ENCODE results near the gene DDX5. TPM values are rescaled to one million over a fixed set of nuclear protein-coding genes. Genes with fewer than 3 reads are reported as not detected.

The DDX5 gene
- total and polyA plus RNA-seq, 2 donors (not counting 3 experiments of a cell fraction or from before 2014, with no cell fraction given): 1,027 to 2,040 TPM

GRCh38 chr17:64507413-64507782 lies 1.3 kb upstream of the DDX5 start:
- H3K27ac ChIP-seq (ENCODE audit: insufficient read depth, low read depth, low read length): peak overlapping the region; percentile 98
- H4K20me1 ChIP-seq (replicated peaks; ENCODE audit: control insufficient read depth, extremely low read depth, insufficient read depth, low read length): peaks cover 21% of the 10 kb centered on the region
- peaks cover 18 to 29% of the 10 kb centered on the region in 2 experiments for H3K36me3 ChIP-seq (ENCODE audit: control insufficient read depth in 2 of 2, extremely low read depth in 1 of 2, insufficient read depth in 2 of 2, low read length in 2 of 2)
- DNase-seq (ENCODE audit: low read depth, low spot score): peak; percentile 85
- dilution Hi-C loops (cut with MboI; ENCODE audit: extremely low pct_ligation_motif_present, low sequenced_read_pairs): no loop called here
- no TSS peak for BruUV-seq (replicated peaks)
- H3K9ac ChIP-seq (replicated peaks; ENCODE audit: extremely low read depth, insufficient read depth, low read length): peak overlapping the region; percentile 100
- intact Hi-C loops (cut with micrococcal nuclease): loop anchor here (5.0 to 10.0 kb wide), 2 partner anchors 140 to 237 kb away; no protein-coding TSS in a partner anchor
- CTCF ChIA-PET: interaction anchor here (0.8 to 2.4 kb wide), 5 partner anchors 10 to 88 kb away, joined by 4 to 29 read pairs (median 5); partner anchors contain the start of gene POLG2
- POLR2A ChIA-PET: interaction anchor here (3.4 kb wide), 1 partner anchor 11 kb away, joined by 37 read pairs; the partner anchor contains the start of gene POLG2
- TF ChIP-seq JUN (IDR thresholded peaks at IDR 0.05; ENCODE audit: borderline replicate concordance, insufficient read depth, insufficient read length, low read depth): no peak
- no peak for TF ChIP-seq GATA2 (IDR thresholded peaks at IDR 0.05; ENCODE audit: insufficient read depth, insufficient read length, low read depth, low read length)
- TF ChIP-seq CTCF (IDR thresholded peaks at IDR 0.05; ENCODE audit: extremely low read depth in 1 of 2, insufficient read depth in 1 of 2, low read depth in 1 of 2, low read length in 2 of 2): peak; percentile 24 to 33
- no peak for TF ChIP-seq FOS (IDR thresholded peaks at IDR 0.05; ENCODE audit: borderline replicate concordance, insufficient read depth, low read length)
- TF ChIP-seq POLR2A (IDR thresholded peaks at IDR 0.05; ENCODE audit: low read depth, low read length): no peak
- peak; percentile 67 for FAIRE-seq
- H2AFZ ChIP-seq (ENCODE audit: low read depth, low read length): peak overlapping the region; percentile 9
- no peaks in the 10 kb centered on the region for H3K9me1 ChIP-seq (replicated peaks; ENCODE audit: control insufficient read depth, extremely low read depth, insufficient read depth, low read length)
- peaks cover 29% of the 10 kb centered on the region for H3K4me1 ChIP-seq (ENCODE audit: control insufficient read depth, extremely low read depth, insufficient read depth, low read length)
- H3K4me2 ChIP-seq (ENCODE audit: insufficient read depth, low read length): peak overlapping the region; percentile 98
- H3K27me3 ChIP-seq (ENCODE audit: control insufficient read depth in 2 of 2, insufficient read depth in 2 of 2, low read length in 2 of 2): no peaks in the 10 kb centered on the region
- H3K4me3 ChIP-seq (replicated peaks in 1 of 3; ENCODE audit: insufficient read depth in 1 of 3, low read depth in 1 of 3, low read length in 3 of 3): peak overlapping the region; percentile 56 to 95 (median 65)
- peaks cover 68% of the 10 kb centered on the region for H3K79me2 ChIP-seq (ENCODE audit: control insufficient read depth, insufficient read depth, low read length)
- H3K9me3 ChIP-seq (replicated peaks; ENCODE audit: control insufficient read depth, insufficient read depth, low read length): no peaks in the 10 kb centered on the region

Data from endothelial cell of umbilical vein (primary cell).